ENCODE measurements around the gene PAM.

- no peak for TF ChIP-seq CTCF (IDR thresholded peaks at IDR 0.05)
- no peak for TF ChIP-seq POLR2A (IDR thresholded peaks at IDR 0.05)
Measured at GRCh38 chr5:102933721-102934459, 178.8 kb downstream of the PAM start.

Data from heart left ventricle (tissue), 13 donors.